ENCODE results near the gene ABCA9. TPM values are rescaled to one million over a fixed set of nuclear protein-coding genes. Genes with fewer than 3 reads are reported as not detected.
"Not testable (repeated sequence)": the region's sequence is repeated elsewhere in the genome, so short reads cannot be mapped to it uniquely, and the experiment has no call there.

The ABCA9 gene, protein sequence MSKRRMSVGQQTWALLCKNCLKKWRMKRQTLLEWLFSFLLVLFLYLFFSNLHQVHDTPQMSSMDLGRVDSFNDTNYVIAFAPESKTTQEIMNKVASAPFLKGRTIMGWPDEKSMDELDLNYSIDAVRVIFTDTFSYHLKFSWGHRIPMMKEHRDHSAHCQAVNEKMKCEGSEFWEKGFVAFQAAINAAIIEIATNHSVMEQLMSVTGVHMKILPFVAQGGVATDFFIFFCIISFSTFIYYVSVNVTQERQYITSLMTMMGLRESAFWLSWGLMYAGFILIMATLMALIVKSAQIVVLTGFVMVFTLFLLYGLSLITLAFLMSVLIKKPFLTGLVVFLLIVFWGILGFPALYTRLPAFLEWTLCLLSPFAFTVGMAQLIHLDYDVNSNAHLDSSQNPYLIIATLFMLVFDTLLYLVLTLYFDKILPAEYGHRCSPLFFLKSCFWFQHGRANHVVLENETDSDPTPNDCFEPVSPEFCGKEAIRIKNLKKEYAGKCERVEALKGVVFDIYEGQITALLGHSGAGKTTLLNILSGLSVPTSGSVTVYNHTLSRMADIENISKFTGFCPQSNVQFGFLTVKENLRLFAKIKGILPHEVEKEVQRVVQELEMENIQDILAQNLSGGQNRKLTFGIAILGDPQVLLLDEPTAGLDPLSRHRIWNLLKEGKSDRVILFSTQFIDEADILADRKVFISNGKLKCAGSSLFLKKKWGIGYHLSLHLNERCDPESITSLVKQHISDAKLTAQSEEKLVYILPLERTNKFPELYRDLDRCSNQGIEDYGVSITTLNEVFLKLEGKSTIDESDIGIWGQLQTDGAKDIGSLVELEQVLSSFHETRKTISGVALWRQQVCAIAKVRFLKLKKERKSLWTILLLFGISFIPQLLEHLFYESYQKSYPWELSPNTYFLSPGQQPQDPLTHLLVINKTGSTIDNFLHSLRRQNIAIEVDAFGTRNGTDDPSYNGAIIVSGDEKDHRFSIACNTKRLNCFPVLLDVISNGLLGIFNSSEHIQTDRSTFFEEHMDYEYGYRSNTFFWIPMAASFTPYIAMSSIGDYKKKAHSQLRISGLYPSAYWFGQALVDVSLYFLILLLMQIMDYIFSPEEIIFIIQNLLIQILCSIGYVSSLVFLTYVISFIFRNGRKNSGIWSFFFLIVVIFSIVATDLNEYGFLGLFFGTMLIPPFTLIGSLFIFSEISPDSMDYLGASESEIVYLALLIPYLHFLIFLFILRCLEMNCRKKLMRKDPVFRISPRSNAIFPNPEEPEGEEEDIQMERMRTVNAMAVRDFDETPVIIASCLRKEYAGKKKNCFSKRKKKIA (N-terminal part only)
- polyA plus RNA-seq (ENCODE audit: insufficient read length in 4 of 4): 1 to 10 TPM; 1.6 to 5.7 (median 2.7) TPM

DNA sequence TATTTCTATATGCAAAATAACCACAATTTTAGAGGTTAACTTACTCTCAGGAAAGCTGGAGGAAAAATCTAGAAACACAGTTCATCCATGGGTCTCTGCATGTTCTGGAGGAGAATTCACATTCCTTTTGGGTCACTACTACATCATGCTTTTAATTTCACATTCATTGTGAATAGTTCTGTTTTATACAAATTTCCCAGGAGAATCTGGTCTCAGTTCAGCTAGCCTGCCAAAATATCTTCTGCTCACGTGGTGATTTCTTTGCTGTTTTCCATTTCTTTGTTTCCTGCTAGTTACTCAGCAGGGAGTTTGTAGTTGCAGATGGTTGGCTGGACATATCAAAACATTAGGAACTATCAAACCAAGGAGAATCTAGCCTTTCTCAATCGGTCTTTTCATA, at the start of gene ABCA9:
TSS of gene ABCA9 (minus strand) at position 106 of the 400 bp plus-strand sequence. CDS start 9,801 bp downstream, outside the sequence.
- peak in 1 of 4 donors; percentile 52 for DNase-seq (ENCODE audit: low read depth in 4 of 4, low spot score in 2 of 4)

DNA sequence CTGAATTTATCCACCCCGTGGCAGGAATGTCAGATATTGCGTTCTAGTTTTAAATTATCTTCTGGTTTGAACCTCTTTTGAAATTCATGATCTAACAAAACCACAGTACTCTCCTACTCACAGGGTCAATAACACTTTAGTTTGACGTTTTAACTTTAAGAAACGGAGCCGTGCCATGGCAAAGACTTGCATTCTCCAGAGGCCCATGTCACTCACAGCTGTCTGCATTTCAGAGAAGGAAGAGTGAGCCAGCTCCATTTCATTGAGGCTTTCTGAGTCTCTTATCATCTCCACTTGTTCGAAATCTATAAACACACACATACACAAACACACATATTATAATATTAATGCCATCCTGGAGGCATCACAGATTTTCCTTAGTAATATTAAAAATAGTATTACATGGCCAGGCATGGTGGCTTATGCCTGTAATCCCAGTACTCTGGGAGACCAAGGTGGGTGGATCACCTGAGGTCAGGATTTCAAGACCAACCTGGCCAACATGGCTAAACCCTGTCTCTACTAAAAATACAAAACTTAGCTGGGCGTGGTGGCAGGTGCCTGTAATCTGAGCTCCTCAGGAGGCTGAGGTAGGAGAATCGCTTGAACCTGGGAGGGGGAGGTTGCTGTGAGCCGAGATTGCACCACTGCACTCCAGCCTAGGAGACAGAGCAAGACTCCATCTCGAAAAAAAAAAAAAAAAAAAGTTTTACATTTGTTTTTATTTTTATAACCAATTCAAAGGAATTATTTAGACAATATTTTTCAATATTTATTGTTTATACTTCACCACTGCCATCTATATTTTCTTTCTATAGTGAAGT, 45.4 kb upstream of the ABCA9 start:
- DNase-seq (ENCODE audit: low read depth in 4 of 4, low spot score in 2 of 4): no peak

DNA sequence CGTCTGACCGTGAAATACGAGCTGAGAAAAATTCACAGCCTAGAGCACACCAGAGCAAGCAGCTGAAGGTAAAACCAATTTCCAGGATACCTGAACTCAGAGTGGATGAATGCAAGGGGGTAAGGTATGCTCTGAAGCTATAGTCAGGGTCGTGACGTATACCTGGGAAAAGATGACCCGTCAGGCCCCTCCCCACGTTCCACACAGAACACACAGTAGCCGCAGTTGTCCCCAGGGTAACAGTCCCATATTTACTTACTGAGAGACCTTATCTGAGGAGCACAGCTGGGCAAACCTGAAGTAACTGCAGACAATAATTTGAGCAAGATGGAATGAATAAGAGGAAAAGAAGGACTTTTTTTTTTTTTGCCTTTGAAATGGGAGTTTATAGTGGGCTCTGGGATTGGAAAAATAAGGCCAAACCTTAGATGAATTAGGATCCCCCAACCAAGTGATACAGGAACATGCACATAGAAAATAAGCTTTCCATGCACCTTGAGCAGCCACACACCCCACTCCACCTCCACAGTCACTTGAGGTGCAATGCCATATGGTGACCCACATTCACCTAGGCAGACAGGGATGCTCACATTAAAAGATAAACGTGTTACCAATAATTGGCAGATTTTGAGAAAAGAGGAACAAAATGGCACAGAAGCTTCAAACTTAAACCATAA, 43.0 kb upstream of the ABCA9 start:
- DNase-seq (ENCODE audit: low read depth in 4 of 4, low spot score in 2 of 4): no peak

DNA sequence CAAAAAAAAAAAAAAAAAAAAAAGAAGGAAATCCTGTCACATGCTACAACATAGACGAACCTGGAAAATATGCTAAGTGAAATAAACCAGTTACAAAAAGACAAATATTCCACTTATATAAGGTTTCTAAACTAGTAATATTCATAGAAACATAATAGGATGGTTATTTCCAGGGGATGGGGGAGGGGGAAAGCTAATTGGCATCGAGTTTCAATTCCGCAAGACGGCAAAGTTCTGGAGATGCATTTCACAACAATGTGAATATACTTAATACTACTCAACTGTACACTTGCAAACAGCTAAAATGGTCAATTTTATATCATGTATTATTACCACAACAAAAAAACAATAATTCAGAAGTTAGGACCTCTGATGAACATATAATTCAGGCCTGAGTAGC, 37.9 kb upstream of the ABCA9 start:
- no peak for DNase-seq (ENCODE audit: low read depth in 4 of 4, low spot score in 2 of 4)

DNA sequence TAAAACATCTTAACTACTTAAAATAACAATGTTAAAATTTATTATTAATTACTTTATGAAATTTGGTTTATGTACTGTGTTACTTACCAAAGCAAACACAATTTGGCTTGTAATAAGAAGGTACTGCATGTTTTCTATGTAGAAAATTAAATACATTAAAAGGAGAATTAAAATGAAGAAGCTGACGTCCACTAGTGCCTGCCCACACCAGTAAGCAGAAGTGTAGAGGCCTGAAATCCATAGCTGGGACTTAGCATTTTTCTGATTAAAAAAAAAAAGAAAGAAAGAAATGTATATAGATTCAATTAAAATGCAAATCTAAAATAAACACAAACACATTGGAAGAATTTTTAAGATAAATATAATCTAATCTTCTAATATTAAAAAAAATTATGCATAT, 35.8 kb upstream of the ABCA9 start:
- no peak for DNase-seq (ENCODE audit: low read depth in 4 of 4, low spot score in 2 of 4)

DNA sequence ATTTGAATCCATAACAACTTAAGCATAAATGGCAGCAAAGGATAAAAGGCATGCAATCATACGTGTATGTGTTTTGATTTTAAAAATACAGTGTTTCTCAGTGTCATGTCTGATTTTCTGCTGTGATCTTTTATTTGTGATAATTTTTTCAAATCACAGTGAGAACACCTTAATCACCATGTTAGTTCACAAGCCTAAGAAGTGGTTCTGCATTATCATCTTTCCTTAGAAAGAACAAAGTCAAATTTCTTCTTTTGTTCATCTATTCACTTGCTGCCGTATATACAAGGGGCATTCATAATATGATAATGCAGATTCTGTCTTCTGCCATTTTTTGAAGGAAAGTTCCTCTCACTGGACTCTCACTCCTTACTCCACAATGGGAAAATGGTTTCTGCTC, 33.3 kb upstream of the ABCA9 start:
- no peak for DNase-seq (ENCODE audit: low read depth in 4 of 4, low spot score in 2 of 4)

DNA sequence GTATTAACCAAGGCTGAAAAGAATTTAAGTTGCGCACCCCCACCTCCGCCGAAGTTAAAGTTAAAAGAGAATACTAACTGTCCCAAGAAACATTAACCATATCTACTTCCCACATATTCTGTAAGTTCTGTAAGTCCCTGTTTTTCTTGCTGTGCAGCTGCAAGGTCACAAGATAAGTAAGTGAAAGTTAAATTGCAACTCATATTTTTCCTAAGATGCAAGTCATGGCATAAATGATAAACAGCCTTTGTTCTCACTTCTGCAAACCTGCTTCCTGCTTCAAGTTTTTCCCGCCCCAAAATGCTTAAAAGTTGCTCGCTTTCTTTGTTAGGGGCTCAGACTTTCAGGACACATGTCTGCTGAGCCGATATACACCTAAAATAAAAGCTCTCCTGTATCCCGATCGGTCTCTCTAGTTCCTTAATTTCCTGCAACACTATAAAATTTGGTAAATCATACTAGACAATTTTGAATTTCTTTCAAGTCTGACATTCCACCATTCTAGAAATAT, 32.6 kb upstream of the ABCA9 start:
- DNase-seq (ENCODE audit: low read depth in 4 of 4, low spot score in 2 of 4): no peak

DNA sequence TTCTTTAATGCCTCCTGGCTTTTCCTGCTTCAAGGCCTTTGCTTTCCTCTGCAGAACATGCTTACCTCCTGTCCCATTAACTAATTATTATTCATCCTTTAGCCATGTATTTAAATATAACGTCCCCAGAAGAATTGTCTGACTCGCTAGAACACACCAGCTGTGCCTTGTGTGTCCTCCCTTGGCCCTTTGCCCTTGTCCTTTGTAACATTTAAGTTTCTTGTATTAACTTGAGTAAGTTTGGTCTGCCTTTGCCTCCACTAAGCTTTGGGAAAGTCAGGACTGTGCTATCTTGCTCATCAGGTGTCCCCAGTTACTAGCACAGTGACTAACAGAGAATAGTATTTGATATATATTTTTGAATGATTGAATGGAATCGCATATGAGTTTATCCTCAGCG, 29.6 kb upstream of the ABCA9 start:
- DNase-seq (ENCODE audit: low read depth in 4 of 4, low spot score in 2 of 4): no peak

DNA sequence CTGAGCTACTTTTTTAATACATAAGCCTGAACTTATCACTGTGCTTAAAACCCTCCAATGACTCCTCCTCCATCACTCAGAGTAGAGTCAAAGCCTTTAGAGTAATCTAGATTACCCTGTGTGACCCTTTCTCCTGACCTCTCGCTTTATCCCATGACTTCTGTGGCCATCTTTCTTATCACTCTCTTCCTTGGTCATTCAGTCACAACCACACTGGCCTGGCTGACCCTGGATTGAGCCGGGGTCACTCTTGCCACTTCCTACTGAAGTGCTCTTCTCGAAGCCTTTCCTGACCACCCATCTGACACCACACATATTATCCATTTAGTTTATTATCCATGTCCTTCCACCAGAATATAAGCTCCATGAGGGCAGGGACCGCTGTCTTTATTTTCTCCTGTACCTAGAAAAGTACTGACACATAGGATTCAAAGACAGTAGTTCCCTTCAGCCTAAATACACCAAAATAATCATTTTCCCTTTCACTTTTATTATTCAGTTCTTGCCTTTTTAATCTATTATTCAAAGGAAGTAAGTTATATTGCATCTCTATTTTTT, 28.0 kb upstream of the ABCA9 start:
- no peak for DNase-seq (ENCODE audit: low read depth in 4 of 4, low spot score in 2 of 4)

DNA sequence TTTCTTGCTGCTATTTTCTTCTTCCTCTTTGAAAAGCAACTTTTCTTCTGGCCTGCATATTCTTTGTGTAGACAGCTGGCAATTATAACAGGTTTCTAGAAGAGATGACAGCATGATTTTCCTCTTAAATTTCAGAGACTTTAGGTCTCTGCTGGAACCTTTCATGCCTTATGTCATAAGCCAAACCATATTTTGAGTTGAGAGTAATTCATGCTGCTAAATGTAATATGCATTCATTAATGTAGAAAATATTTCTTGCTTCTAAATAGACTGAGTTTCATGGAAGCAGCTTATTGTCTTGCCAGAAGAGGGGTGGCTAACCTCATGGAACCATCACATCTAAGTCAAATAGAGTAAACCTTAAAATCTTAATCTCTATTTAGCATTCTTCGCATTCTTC, 25.9 kb upstream of the ABCA9 start:
- DNase-seq (ENCODE audit: low read depth in 4 of 4, low spot score in 2 of 4): no peak

DNA sequence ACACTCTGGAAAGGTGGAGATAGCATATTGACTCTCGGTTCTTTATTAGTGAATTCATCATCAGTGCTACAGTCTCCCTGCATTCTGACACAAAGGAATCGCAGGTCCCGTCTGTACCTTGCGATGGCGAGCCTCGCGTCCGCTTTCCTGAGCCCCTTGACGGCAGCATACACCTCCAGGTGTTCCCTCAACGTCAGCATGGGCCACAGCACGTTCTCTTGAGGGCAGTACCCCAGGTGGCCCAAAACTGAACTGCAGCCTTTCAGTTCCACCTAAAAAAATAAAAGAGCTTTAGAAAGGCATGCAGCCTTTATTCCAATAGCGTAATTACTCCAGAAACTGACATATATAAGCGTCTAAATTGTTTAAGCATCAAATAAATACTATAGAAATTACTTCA, 24.2 kb upstream of the ABCA9 start:
- DNase-seq (ENCODE audit: low read depth in 4 of 4, low spot score in 2 of 4): no peak

DNA sequence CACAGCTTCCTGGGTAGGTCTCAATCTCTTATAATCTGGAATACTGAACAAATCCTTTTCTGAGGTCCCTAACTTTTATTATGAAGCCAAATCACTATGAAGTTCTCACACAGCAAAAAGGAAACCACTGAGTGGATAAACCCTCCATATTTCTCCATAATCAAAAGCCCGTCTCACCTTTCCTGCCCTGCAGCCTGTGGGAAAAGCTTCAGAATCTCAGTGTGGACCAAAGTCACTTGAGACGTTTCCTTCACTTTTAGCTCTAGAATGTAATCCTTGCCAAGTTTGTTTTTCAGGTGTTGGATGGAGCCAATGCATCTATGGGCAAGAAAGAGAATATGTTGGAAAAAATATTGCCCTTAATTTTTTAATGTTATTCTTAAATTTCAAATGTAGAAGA, 22.0 kb upstream of the ABCA9 start:
- no peak for DNase-seq (ENCODE audit: low read depth in 4 of 4, low spot score in 2 of 4)

DNA sequence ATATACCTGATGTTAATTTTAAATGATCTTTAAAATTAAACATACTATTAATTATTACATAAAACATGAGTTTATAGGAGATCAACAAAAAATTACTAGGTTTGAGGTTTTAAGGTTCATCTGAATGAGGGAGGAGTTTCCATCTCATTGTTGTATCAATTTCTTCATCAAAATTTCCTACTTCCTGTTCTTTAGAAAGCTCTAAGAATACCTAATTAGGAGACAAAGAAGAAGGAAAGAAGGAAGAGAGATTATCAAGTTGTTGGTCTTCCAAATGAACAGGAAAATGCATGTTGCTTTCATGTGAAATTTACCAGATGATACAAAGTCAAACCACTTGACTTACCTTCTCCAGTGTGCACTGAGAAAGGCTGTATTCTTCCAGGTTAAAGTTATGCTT, 18.1 kb upstream of the ABCA9 start:
- DNase-seq (ENCODE audit: low read depth in 4 of 4, low spot score in 2 of 4): no peak

DNA sequence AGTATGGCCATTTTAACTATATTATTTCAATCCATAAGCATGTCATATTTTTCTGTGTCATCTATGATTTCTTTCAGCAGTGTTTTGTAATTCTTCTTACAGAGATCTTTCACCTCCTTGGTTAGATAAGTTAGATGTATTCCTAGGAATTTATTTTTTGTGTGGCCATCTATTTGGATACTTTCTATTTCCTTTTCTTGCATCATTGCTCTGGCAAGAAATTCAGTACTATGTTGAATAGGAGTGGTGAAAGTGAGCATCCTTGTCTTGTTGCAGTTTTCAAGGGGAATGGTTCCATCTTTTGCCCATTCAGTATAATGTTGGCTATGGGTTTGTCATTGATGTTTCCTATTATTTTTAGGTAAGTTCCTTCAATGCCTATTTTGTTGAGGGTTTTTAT, 15.1 kb upstream of the ABCA9 start:
- DNase-seq (ENCODE audit: low read depth in 4 of 4, low spot score in 2 of 4): no peak

DNA sequence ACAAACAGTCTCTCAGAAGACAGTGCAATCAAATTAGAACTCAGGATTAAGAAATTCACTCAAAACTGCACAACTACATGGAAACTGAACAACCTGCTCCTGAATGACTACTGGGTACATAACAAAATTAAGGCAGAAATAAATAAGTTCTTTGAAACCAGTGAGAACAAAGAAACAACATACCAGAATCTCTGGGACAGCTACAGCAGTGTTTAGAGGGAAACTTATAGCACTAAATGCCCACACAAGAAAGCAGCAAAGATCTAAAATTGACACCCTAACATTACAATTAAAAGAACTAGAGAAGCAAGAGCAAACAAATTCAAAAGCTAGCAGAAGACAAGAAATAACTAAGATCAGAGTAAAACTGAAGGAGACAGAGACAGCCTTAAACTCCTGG, 12.7 kb upstream of the ABCA9 start:
- not testable (repeated sequence) for DNase-seq (ENCODE audit: low read depth in 4 of 4, low spot score in 2 of 4)

DNA sequence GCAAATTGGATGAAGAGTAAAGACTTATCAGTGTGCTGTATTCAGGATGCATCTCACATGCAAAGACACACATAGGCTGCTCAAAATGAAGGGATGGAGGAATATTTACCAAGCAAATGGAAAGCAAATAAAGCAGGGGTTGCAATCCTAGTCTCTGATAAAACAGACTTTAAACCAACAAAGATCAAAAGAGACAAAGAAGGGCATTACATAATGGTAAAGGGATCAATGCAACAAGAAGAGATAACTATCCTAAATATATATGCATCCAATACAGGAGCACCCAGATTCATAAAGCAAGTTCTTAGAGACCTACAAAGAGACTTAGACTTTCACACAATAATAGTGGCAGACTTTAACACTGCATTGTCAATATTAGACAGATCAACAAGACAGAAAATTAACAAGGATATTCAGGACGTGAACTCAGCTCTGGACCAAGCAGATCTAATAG, 12.1 kb upstream of the ABCA9 start:
- DNase-seq (ENCODE audit: low read depth in 4 of 4, low spot score in 2 of 4): not testable (repeated sequence)

DNA sequence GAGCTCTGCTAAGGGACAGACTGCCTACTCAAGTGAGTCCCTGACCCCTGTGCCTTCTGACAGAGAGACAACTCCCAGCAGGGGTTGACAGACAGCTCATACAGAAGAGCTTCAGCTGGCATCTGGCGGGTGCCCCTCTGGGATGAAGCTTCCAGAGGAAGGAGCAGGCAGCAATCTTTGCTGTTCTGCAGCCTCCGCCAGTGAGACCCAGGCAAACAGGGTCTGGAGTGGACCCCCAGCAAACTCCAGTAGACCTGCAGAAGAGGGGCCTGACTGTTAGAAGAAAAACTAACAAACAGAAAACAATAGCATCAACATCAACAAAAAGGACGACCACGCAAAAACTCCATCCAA, 10.5 kb upstream of the ABCA9 start:
- not testable (repeated sequence) for DNase-seq (ENCODE audit: low read depth in 4 of 4, low spot score in 2 of 4)

DNA sequence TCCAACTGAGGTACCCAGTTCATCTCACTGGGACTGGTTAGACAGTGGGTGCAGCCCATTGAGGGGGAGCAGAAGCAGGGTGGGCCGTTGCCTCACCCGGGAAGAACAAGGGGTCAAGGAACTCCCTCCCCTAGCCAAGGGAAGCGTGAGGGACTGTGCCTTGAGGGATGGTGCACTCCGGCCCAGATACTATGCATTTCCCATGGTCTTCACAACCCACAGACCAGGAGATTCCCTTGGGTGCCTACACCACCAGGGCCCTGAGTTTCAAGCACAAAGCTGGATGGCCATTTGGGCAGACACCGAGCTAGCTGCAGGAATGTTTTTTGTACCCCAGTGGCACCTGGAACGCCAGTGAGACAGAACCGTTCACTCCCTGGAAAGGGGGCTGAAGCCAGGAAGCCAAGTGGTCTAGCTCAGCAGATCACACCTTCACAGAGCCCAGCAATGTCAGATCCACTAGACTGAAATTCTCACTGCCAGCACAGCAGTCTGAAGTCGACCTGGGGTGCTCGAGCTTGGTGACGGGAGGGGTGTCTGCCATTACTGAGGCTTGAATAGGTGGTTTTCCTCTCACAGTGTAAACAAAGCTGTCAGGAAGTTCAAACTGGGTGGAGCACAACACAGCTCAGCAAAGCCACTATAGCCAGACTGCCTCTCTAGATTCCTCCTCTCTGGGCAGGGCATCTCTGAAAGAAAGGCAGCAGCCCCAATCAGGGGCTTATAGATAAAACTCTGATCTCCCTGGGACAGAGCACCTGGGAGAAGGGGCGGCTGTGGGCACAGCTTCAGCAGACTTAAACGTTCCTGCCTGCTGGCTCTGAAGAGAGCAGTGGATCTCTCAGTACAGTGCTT, 9.9 kb upstream of the ABCA9 start:
- DNase-seq (ENCODE audit: low read depth in 4 of 4, low spot score in 2 of 4): not testable (repeated sequence)
